SKM-1 (cell line): ENCODE data around the gene ASMTL.
"Not testable (repeated sequence)": the region's sequence is repeated elsewhere in the genome, so short reads cannot be mapped to it uniquely, and the experiment has no call there.

Source experiments
- DNase-seq: peaks from one replicate; lab custom pipeline; 2025; ENCODE audit not compliant: unreplicated experiment; lab: John Stamatoyannopoulos, UW

The ASMTL gene

GRCh38 chrX:1462596-1463251, 10.0 kb upstream of the ASMTL start:
- DNase-seq, result no peak

- DNase-seq, result no peak
Measured at GRCh38 chrX:1462110-1462509, 9.4 kb upstream of the ASMTL start.

GRCh38 chrX:1455948-1456280, 3.2 kb upstream of the ASMTL start:
- no peak for DNase-seq

- DNase-seq, result no peak
Measured at GRCh38 chrX:1453951-1454785, 1.5 kb upstream of the ASMTL start.

- DNase-seq, result no peak
Measured at GRCh38 chrX:1453395-1453783, 680 bp upstream of the ASMTL start.

GRCh38 chrX:1451661-1452515, 821 bp downstream of the ASMTL start:
- DNase-seq, result no peak

GRCh38 chrX:1451251-1451660, 1.5 kb downstream of the ASMTL start:
- no peak for DNase-seq

GRCh38 chrX:1450361-1451161, 2.1 kb downstream of the ASMTL start:
- DNase-seq, result no peak

- DNase-seq, result no peak
Measured at GRCh38 chrX:1449823-1450149, 2.9 kb downstream of the ASMTL start.

GRCh38 chrX:1449036-1449822, 3.5 kb downstream of the ASMTL start:
- no peak for DNase-seq

GRCh38 chrX:1448573-1449001, 4.1 kb downstream of the ASMTL start:
- DNase-seq, result not testable (repeated sequence)

GRCh38 chrX:1447969-1448572, 4.6 kb downstream of the ASMTL start:
- DNase-seq, result not testable (repeated sequence)

GRCh38 chrX:1446984-1447968, 5.4 kb downstream of the ASMTL start:
- DNase-seq, result not testable (repeated sequence)

- no peak for DNase-seq
Measured at GRCh38 chrX:1444561-1445500, 7.9 kb downstream of the ASMTL start.

GRCh38 chrX:1443496-1444075, 9.1 kb downstream of the ASMTL start:
- no peak for DNase-seq

- DNase-seq, result no peak
Measured at GRCh38 chrX:1442724-1443367, 9.9 kb downstream of the ASMTL start.
